CD4-positive, alpha-beta T cell treated with Interleukin-17A for 1 hour (primary cell): Measurements from ENCODE around the gene ABT1.
A peak's percentile ranks its signal among the peaks of the same experiment; 100 is the strongest.

Source experiments
- DNase-seq: peaks from one replicate; pipeline ENCODE4 v3.0.0-alpha.2; 2020

ABT1 gene

GRCh38 chr6:26607434-26608230 is 10.9 kb downstream of the ABT1 start:
- DNase-seq = peak; percentile 80

GRCh38 chr6:26609463-26609862 is 12.7 kb downstream of the ABT1 start:
- DNase-seq = no peak

- DNase-seq = no peak
Observed at GRCh38 chr6:26611599-26611998, 14.8 kb downstream of the ABT1 start.

GRCh38 chr6:26613201-26613600 is 16.4 kb downstream of the ABT1 start:
- no peak for DNase-seq

- no peak for DNase-seq
Observed at GRCh38 chr6:26613689-26614683, 17.2 kb downstream of the ABT1 start.

- DNase-seq = no peak
Observed at GRCh38 chr6:26623339-26623859, 26.6 kb downstream of the ABT1 start.

- no peak for DNase-seq
Observed at GRCh38 chr6:26624557-26624956, 27.8 kb downstream of the ABT1 start.

GRCh38 chr6:26627843-26628242 is 31.1 kb downstream of the ABT1 start:
- DNase-seq = no peak

GRCh38 chr6:26629359-26629758 is 32.6 kb downstream of the ABT1 start:
- no peak for DNase-seq

- DNase-seq = no peak
Observed at GRCh38 chr6:26640806-26641205, 44.1 kb downstream of the ABT1 start.

- no peak for DNase-seq
Observed at GRCh38 chr6:26646074-26646473, 49.3 kb downstream of the ABT1 start.
